Adrenal gland (tissue), 12 donors: ENCODE measurements around the gene GLCCI1. TPM values are rescaled to one million over a fixed set of nuclear protein-coding genes. Genes with fewer than 3 reads are reported as not detected.

Experiments
- DNase-seq, 7 donors: peaks; one replicate each; pipeline ENCODE4 v3.0.0-alpha.2; 2019 to 2020
- H3K27ac ChIP-seq, 5 donors: fragments of 200-600 bp; sonication (generic) in 4 of 5; 1 replicate in 3 of 5; 2 replicates in 2 of 5; pipeline versions ENCODE4 v1.5.1 to v1.8.0; 2016 to 2020; ENCODE audit warnings: mild to moderate bottlenecking in 1 of 5
- H3K27me3 ChIP-seq: fragments of 200-600 bp; 2 replicates; pipeline ENCODE4 v1.8.0; 2021
- H3K36me3 ChIP-seq, 2 donors: fragments of 200-600 bp; replicated peaks in 1 of 2; 1 replicate in 1 of 2; 2 replicates in 1 of 2; pipeline versions ENCODE4 v1.5.1 to v1.8.0; 2018 to 2022
- H3K4me1 ChIP-seq, 2 donors: fragments of 200-600 bp; replicated peaks in 1 of 2; 1 replicate in 1 of 2; 2 replicates in 1 of 2; pipeline versions ENCODE4 v1.5.1 to v1.8.0; 2018 to 2021
- H3K4me3 ChIP-seq, 4 donors: fragments of 200-600 bp; sonication (generic) in 3 of 4; one replicate each; pipeline ENCODE4 v1.5.1; 2016 to 2018
- H3K9me3 ChIP-seq, 3 donors: fragments of 200-600 bp; sonication (generic) in 1 of 3; replicated peaks in 1 of 3; 1 replicate in 2 of 3; 2 replicates in 1 of 3; pipeline versions ENCODE4 v1.5.1 to v1.8.0; 2016 to 2021
- CTCF ChIP-seq, 6 experiments: fragments of 450-650 bp in 4 of 6; fragments of 200-600 bp in 2 of 6; sonication (generic) in 1 of 6; IDR thresholded peaks; 1 replicate in 5 of 6; 2 replicates in 1 of 6; pipeline versions ENCODE4 v1.5.1 to v1.8.0; 2016 to 2021; ENCODE audit warnings: antibody characterized with exemption in 6 of 6, mild to moderate bottlenecking in 2 of 6, moderate library complexity in 1 of 6
- POLR2A ChIP-seq, 2 donors: fragments of 450-650 bp; IDR thresholded peaks; one replicate each; pipeline ENCODE4 v1.6.1; 2017; ENCODE audit warnings: antibody characterized with exemption in 2 of 2, mild to moderate bottlenecking in 2 of 2, moderate library complexity in 1 of 2
- WGBS, 4 donors: extraction: QIAGEN DNeasy Blood & Tissue Kit in 2 of 4; methylation state at CpG; one replicate each; pipeline versions ENCODE4 v1.1.5 to v1.1.7; 2013 to 2017; 5-methylcytosine and 5-hydroxymethylcytosine counted together
- intact Hi-C, 2 donors: fragments of 100-400 bp; cut with DNase I; formaldehyde crosslinking; loops; one replicate each; pipeline versions ENCODE4 v1.14.1 to v1.15.0; 2022 to 2023
- polyA plus RNA-seq, 3 donors: library from polyadenylated mRNA; stranded (reverse); fragments of 200-250 nt in 2 of 3; fragments of 350-450 nt in 1 of 3; fragmentation: Illumina TruSeq in 1 of 3; extraction: RNeasy Lipid Tissue Mini Kit (QIAGEN cat#74804) in 1 of 3; gene quantifications; one replicate each; pipeline ENCODE4 v1.2.3, GENCODE V29; 2013 to 2014
- total RNA-seq, 9 donors: library from RNA; depleted of rRNA in 4 of 9; stranded (reverse); fragments of >200 nt in 4 of 9; fragments of 120-200 nt in 1 of 9; fragmentation: NEBNext Ultra II Directional in 1 of 9; extraction: Animal tissue kit (Norgen Biotek cat#: 25700) in 1 of 9; gene quantifications; one replicate each; pipeline versions ENCODE4 v1.1.0 to v1.2.4, GENCODE V29; 2013 to 2023
- donor health status: healthy with polysubstance abuse.
- donor health status: Bipolar disorder and iron deficiency.
- donor health status: DM: yes; HTN: yes; CAD: no.
- donor health status: DM: no; HTN: no; CAD: no.
- donor health status: DM: no; HTN: no; CAD: no.
- donor health status: DM: yes; HTN: yes; CAD: no.

GLCCI1 gene
- total and polyA plus RNA-seq, 12 donors, result 2.4 to 23.6 (median 8.2) TPM

- TF ChIP-seq POLR2A (IDR thresholded peaks at IDR 0.05), result no peak
- no peak for TF ChIP-seq CTCF (IDR thresholded peaks at IDR 0.05)
- no peak for DNase-seq
- intact Hi-C loops, result no loop called here
Observed at GRCh38 chr7:8103282-8103681, 134.7 kb downstream of the GLCCI1 start.

DNA sequence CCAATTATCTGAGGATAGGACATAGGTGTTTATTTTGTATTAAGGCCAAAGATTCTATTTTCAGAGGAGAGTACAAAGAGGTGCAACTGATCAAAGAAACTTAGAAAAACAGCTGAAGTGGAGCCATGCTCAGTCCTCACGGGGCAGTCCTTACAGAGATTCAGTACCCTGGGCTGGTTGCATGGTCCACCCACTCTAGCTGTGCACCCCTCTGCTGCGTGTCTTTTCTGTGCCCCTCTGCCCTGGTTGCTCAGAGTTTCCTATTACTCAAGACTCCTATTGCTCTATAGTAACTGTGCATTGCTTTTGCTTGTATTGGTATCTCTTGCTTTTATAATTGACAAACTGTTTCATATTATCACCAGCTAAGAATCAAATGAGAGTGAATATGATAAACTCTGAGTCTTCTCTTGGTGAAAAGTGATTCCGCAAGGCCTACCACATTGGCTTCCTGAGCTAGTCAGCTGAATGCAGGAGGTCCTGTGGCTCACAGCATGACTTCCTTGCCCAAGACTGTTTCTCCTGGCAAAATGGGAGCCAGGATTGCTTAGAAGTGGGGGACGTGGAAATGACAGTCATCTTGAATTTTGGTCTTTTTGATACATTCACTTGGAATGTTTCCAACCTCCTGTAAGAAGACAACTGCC lies 137.0 kb downstream of the GLCCI1 start:
- no peaks in the 10 kb centered on the region for H3K4me1 ChIP-seq
- 41 to 82% (median 73%) methylated on average over 4 of the region's 4 CpGs for WGBS, 4 donors
- no peak overlapping the region for H3K4me3 ChIP-seq
- intact Hi-C loops, result no loop called here
- H3K9me3 ChIP-seq, result no peaks in the 10 kb centered on the region
- no peak for DNase-seq
- H3K27ac ChIP-seq, result no peak overlapping the region
- no peaks in the 10 kb centered on the region for H3K36me3 ChIP-seq
- no peaks in the 10 kb centered on the region for H3K27me3 ChIP-seq
- no peak for TF ChIP-seq POLR2A (IDR thresholded peaks at IDR 0.05)
- no peak for TF ChIP-seq CTCF (IDR thresholded peaks at IDR 0.05)

More at GRCh38 chr7:8103282-8103681, 134.7 kb downstream of the GLCCI1 start:
- H3K27me3 ChIP-seq, result no peaks in the 10 kb centered on the region
- no peaks in the 10 kb centered on the region for H3K9me3 ChIP-seq
- H3K36me3 ChIP-seq, result no peaks in the 10 kb centered on the region
- 79 to 84% (median 83%) methylated on average over 9 of the region's 9 CpGs for WGBS, 4 donors
- no peak overlapping the region for H3K4me3 ChIP-seq
- no peak overlapping the region for H3K27ac ChIP-seq
- no peaks in the 10 kb centered on the region for H3K4me1 ChIP-seq

- no peaks in the 10 kb centered on the region for H3K27me3 ChIP-seq
- no peaks in the 10 kb centered on the region for H3K36me3 ChIP-seq
- no peaks in the 10 kb centered on the region for H3K9me3 ChIP-seq
- intact Hi-C loops, result no loop called here
- H3K4me3 ChIP-seq, result no peak overlapping the region
- H3K4me1 ChIP-seq, result no peaks in the 10 kb centered on the region
- H3K27ac ChIP-seq, result no peak overlapping the region
- TF ChIP-seq CTCF (IDR thresholded peaks at IDR 0.05) (no peak), POLR2A (IDR thresholded peaks at IDR 0.05) (no peak)
- no peak for DNase-seq
- WGBS, 4 donors, result 67 to 77% (median 74%) methylated on average over 4 of the region's 4 CpGs
Observed at GRCh38 chr7:8109196-8110022, 140.8 kb downstream of the GLCCI1 start.

DNA sequence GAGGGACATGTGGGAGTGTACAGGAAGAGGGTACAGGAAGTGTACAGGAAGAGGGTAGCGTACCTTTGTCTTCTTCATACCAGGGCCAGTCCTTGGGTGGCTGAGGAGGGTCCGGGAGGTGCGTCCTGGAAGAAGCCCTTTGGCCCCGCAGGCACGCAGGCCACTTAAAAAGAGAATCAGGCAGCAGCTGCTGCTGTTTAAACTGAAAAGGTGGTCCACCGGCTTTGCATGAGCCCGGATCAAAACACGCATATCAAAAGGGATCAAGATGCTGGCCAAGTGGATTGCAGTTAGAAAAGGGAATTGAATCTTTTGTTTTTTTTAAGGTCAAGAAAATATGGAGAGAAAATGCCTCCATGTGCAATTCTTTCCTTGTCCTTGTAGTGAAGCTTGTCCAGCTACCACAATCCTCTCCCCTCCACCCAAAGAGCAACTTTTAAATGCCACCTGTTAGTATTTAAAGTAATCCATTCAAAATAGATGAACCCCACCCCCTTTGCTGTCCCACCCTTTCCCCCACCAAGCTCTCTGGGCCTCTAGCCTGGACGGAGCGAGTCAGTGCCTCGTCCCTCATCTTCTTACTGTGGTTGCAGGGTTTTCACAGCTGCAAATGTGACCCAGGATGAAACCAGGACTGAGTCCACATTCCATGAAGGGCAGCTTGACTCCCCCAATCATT lies 142.8 kb downstream of the GLCCI1 start:
- H3K4me1 ChIP-seq, result no peaks in the 10 kb centered on the region
- H3K9me3 ChIP-seq, result no peaks in the 10 kb centered on the region
- no peak overlapping the region for H3K4me3 ChIP-seq
- 69 to 80% (median 73%) methylated on average over 11 of the region's 11 CpGs for WGBS, 4 donors
- H3K27ac ChIP-seq, result no peak overlapping the region
- no peak for DNase-seq
- no peak for TF ChIP-seq CTCF (IDR thresholded peaks at IDR 0.05)
- TF ChIP-seq POLR2A (IDR thresholded peaks at IDR 0.05), result no peak
- H3K36me3 ChIP-seq, result no peaks in the 10 kb centered on the region
- H3K27me3 ChIP-seq, result no peaks in the 10 kb centered on the region
- intact Hi-C loops, result no loop called here
